KMS-11 (cell line): ENCODE results near the gene LRRC4C.

Experiments
- H2AFZ ChIP-seq: fragments of 200-600 bp; sonication (generic); 2 replicates; pipeline ENCODE4 v1.6.1; 2016; ENCODE audit warnings: antibody characterized with exemption, mixed run types, low read depth
- H3K27ac ChIP-seq: fragments of 200-600 bp; sonication (generic); 2 replicates; pipeline ENCODE4 v1.6.1; 2016; ENCODE audit warnings: mild to moderate bottlenecking, mixed run types
- H3K27me3 ChIP-seq: fragments of 200-600 bp; sonication (generic); 2 replicates; pipeline ENCODE4 v1.6.1; 2017; ENCODE audit warnings: mild to moderate bottlenecking, low read depth, mixed run types, moderate library complexity; ENCODE audit not compliant: insufficient read depth
- H3K36me3 ChIP-seq: fragments of 200-600 bp; sonication (generic); 2 replicates; pipeline ENCODE4 v1.6.1; 2017; ENCODE audit warnings: mild to moderate bottlenecking, mixed run types; ENCODE audit not compliant: insufficient read depth
- H3K4me1 ChIP-seq: fragments of 200-600 bp; sonication (generic); 2 replicates; pipeline ENCODE4 v1.6.1; 2016; ENCODE audit warnings: mild to moderate bottlenecking, low read depth, mixed run types; ENCODE audit not compliant: poor library complexity, severe bottlenecking
- H3K4me2 ChIP-seq: fragments of 200-600 bp; sonication (generic); 2 replicates; pipeline ENCODE4 v1.7.0; 2016; ENCODE audit warnings: mild to moderate bottlenecking, mixed run types
- H3K4me3 ChIP-seq: fragments of 200-600 bp; sonication (generic); IDR thresholded peaks from 2 replicates; pipeline ENCODE4 v1.6.1; 2017; ENCODE audit warnings: low read depth, low read length, mixed read lengths; ENCODE audit not compliant: insufficient read depth
- H3K79me2 ChIP-seq: fragments of 200-600 bp; sonication (generic); 2 replicates; pipeline ENCODE4 v1.6.1; 2016; ENCODE audit warnings: low read depth, mixed run types; ENCODE audit not compliant: insufficient read depth
- H3K9ac ChIP-seq: fragments of 200-600 bp; sonication (generic); 2 replicates; pipeline ENCODE4 v1.6.1; 2016; ENCODE audit warnings: mild to moderate bottlenecking, mixed run types
- H4K20me1 ChIP-seq: fragments of 200-600 bp; sonication (generic); 2 replicates; pipeline ENCODE4 v1.6.1; 2016; ENCODE audit warnings: mild to moderate bottlenecking, mixed run types; ENCODE audit not compliant: insufficient read depth
- CTCF ChIP-seq: fragments of 200-600 bp; sonication (generic); conservative IDR thresholded peaks from 2 replicates; pipeline ENCODE4 v1.6.1; 2017; ENCODE audit warnings: low read depth, mild to moderate bottlenecking, antibody characterized with exemption, low read length, moderate library complexity, mixed read lengths

Gene LRRC4C

GRCh38 chr11:41309111-41309522 lies 150.3 kb downstream of the LRRC4C start:
- H2AFZ ChIP-seq = peak overlapping the region; percentile 47; the same call in 1 of the 2 replicates

GRCh38 chr11:41308286-41308685 lies 151.2 kb downstream of the LRRC4C start:
- no peaks in the 10 kb centered on the region for H3K79me2 ChIP-seq
- peak overlapping the region; percentile 59; the same call in 1 of the 2 replicates for H3K4me2 ChIP-seq
- peak overlapping the region; percentile 67 for H3K27ac ChIP-seq
- TF ChIP-seq CTCF = no peak
- H4K20me1 ChIP-seq = no peaks in the 10 kb centered on the region
- H3K27me3 ChIP-seq = no peaks in the 10 kb centered on the region
- H3K9ac ChIP-seq = peak overlapping the region; percentile 1; the same call in 1 of the 2 replicates
- peaks cover 38% of the 10 kb centered on the region for H3K4me1 ChIP-seq
- no peaks in the 10 kb centered on the region for H3K36me3 ChIP-seq
- peak overlapping the region; percentile 47; the same call in 1 of the 2 replicates for H2AFZ ChIP-seq
- H3K4me3 ChIP-seq = no peak overlapping the region

More at GRCh38 chr11:41309111-41309522, 150.3 kb downstream of the LRRC4C start:
- peaks cover 38% of the 10 kb centered on the region for H3K4me1 ChIP-seq
- no peak overlapping the region for H3K4me3 ChIP-seq
- no peaks in the 10 kb centered on the region for H3K36me3 ChIP-seq
- no peaks in the 10 kb centered on the region for H4K20me1 ChIP-seq
- no peak for TF ChIP-seq CTCF
- H3K27me3 ChIP-seq = no peaks in the 10 kb centered on the region
- no peaks in the 10 kb centered on the region for H3K79me2 ChIP-seq
- peak overlapping the region; percentile 62; the same call in 1 of the 2 replicates for H3K4me2 ChIP-seq
- H3K9ac ChIP-seq = peak overlapping the region; percentile 12; the same call in 1 of the 2 replicates
- H3K27ac ChIP-seq = peak overlapping the region; percentile 67

- Histone ChIP-seq H3K36me3 (no peaks in the 10 kb centered on the region), H3K4me1 (peaks cover 38% of the 10 kb centered on the region), H3K4me3 (no peak overlapping the region), H3K79me2 (no peaks in the 10 kb centered on the region), H2AFZ (no peak overlapping the region), H3K9ac (no peak overlapping the region), H3K27me3 (no peaks in the 10 kb centered on the region), H4K20me1 (no peaks in the 10 kb centered on the region), H3K4me2 (no peak overlapping the region), H3K27ac (no peak overlapping the region)
- TF ChIP-seq CTCF = no peak
Observed at GRCh38 chr11:41307296-41308080, 152.0 kb downstream of the LRRC4C start.

- H4K20me1 ChIP-seq = no peaks in the 10 kb centered on the region
- peaks cover 37% of the 10 kb centered on the region for H3K4me1 ChIP-seq
- no peak overlapping the region for H2AFZ ChIP-seq
- no peaks in the 10 kb centered on the region for H3K79me2 ChIP-seq
- H3K27me3 ChIP-seq = no peaks in the 10 kb centered on the region
- no peak for TF ChIP-seq CTCF
- H3K36me3 ChIP-seq = no peaks in the 10 kb centered on the region
- no peak overlapping the region for H3K4me3 ChIP-seq
- no peak overlapping the region for H3K27ac ChIP-seq
- H3K4me2 ChIP-seq = no peak overlapping the region
- H3K9ac ChIP-seq = no peak overlapping the region
Observed at GRCh38 chr11:41306431-41306830, 153.0 kb downstream of the LRRC4C start.
